H1 (cell line): ENCODE measurements around the gene AIG1. TPM values are rescaled to one million over a fixed set of nuclear protein-coding genes. Genes with fewer than 3 reads are reported as not detected.

Source experiments
- CTCF ChIA-PET: fragments of 300-600 bp; sonication (Branson Sonifier 250); formaldehyde crosslinking; loops from one replicate; lab custom pipeline; 2021; ENCODE audit not compliant: partially characterized antibody; lab: Charles Lee
- POLR2A ChIA-PET: fragments of 300-600 bp; sonication (Branson Sonifier 250); formaldehyde crosslinking; loops from one replicate; lab custom pipeline; 2021; ENCODE audit warnings: inconsistent platforms; ENCODE audit not compliant: partially characterized antibody; lab: Charles Lee
- DNase-seq, 2 experiments: peaks; one replicate each; pipeline versions ENCODE4 v3.0.0 to v3.0.0-alpha.2; 2010 to 2022; ENCODE audit warnings: low spot score in 2 of 2, low read depth in 1 of 2, mixed read lengths in 1 of 2
- FAIRE-seq: peaks from 2 replicates; lab custom pipeline; 2011; peaks lifted over from hg19 to GRCh38; lab: Jason Lieb, UNC
- H2AFZ ChIP-seq: 2 replicates; pipeline ENCODE4 v1.8.1; 2012; ENCODE audit warnings: low read length, inconsistent platforms
- H2AK5ac ChIP-seq: 2 replicates; pipeline ENCODE4 v1.6.1; 2013; ENCODE audit warnings: low read depth, low read length
- H2BK120ac ChIP-seq: replicated peaks from 2 replicates; pipeline ENCODE3; 2013; ENCODE audit warnings: low read depth, low read length, inconsistent platforms
- H2BK12ac ChIP-seq: 2 replicates; pipeline ENCODE4 v1.6.1; 2013; ENCODE audit warnings: low read depth, low read length
- H2BK15ac ChIP-seq: 2 replicates; pipeline ENCODE4 v1.6.1; 2013; ENCODE audit warnings: low read length
- H2BK20ac ChIP-seq: 2 replicates; pipeline ENCODE4 v1.6.1; 2013; ENCODE audit warnings: low read length
- H2BK5ac ChIP-seq: 2 replicates; pipeline ENCODE4 v1.6.1; 2013; ENCODE audit warnings: low read depth, low read length
- H3K14ac ChIP-seq: 2 replicates; pipeline ENCODE4 v1.6.1; 2013; ENCODE audit warnings: inconsistent platforms; ENCODE audit not compliant: insufficient read length
- H3K18ac ChIP-seq: 2 replicates; pipeline ENCODE4 v1.6.1; 2013; ENCODE audit warnings: low read length; ENCODE audit errors: extremely low read depth
- H3K23ac ChIP-seq: 2 replicates; pipeline ENCODE4 v1.6.1; 2013; ENCODE audit warnings: inconsistent platforms; ENCODE audit not compliant: insufficient read length
- H3K23me2 ChIP-seq: 2 replicates; pipeline ENCODE4 v1.6.1; 2013; ENCODE audit warnings: low read depth, low read length
- H3K27ac ChIP-seq: 2 replicates; pipeline ENCODE4 v1.6.1; 2011; ENCODE audit warnings: low read depth, low read length, inconsistent platforms
- H3K27me3 ChIP-seq, 4 experiments: replicated peaks in 1 of 4; 1 replicate in 1 of 4; 2 replicates in 3 of 4; pipeline versions ENCODE4 v1.6.1 to v1.8.1; 2011 to 2013; ENCODE audit warnings: low read length in 3 of 4, mild to moderate bottlenecking in 3 of 4, inconsistent platforms in 2 of 4, mixed read lengths in 2 of 4, moderate library complexity in 1 of 4; ENCODE audit not compliant: control insufficient read depth in 3 of 4, insufficient read depth in 3 of 4; ENCODE audit errors: extremely low read depth in 1 of 4
- H3K36me3 ChIP-seq, 4 experiments: 2 replicates each; pipeline versions ENCODE4 v1.6.1 to v1.8.1; 2011 to 2013; ENCODE audit warnings: mild to moderate bottlenecking in 4 of 4, low read length in 3 of 4, moderate library complexity in 2 of 4, control low read depth in 1 of 4, inconsistent platforms in 1 of 4; ENCODE audit not compliant: insufficient read depth in 4 of 4, control insufficient read depth in 2 of 4
- H3K4ac ChIP-seq: replicated peaks from 2 replicates; pipeline ENCODE3; 2013; ENCODE audit warnings: low read length, low read depth, mixed read lengths, inconsistent platforms; ENCODE audit not compliant: insufficient read length
- H3K4me1 ChIP-seq, 4 experiments: replicated peaks in 1 of 4; 1 replicate in 1 of 4; 2 replicates in 3 of 4; pipeline versions ENCODE4 v1.6.1 to v1.8.1; 2011 to 2013; ENCODE audit warnings: low read length in 3 of 4, inconsistent platforms in 2 of 4, mixed read lengths in 1 of 4; ENCODE audit not compliant: insufficient read depth in 4 of 4, control insufficient read depth in 3 of 4
- H3K4me2 ChIP-seq, 2 experiments: 2 replicates each; pipeline versions ENCODE4 v1.6.1 to v1.8.1; 2011 to 2013; ENCODE audit warnings: low read depth in 2 of 2, low read length in 2 of 2, control low read depth in 1 of 2, inconsistent platforms in 1 of 2, mild to moderate bottlenecking in 1 of 2; ENCODE audit not compliant: insufficient read depth in 1 of 2
- H3K4me3 ChIP-seq, 4 experiments: fragments of 200-600, 300-600 bp in 1 of 4; sonication (generic), shearing (Covaris generic), sonication (Bioruptor Twin) in 1 of 4; 2 replicates each; pipeline versions ENCODE4 v1.5.1 to v1.8.1; 2011 to 2016; ENCODE audit warnings: low read length in 4 of 4, low read depth in 3 of 4, control low read depth in 2 of 4, inconsistent platforms in 2 of 4, mild to moderate bottlenecking in 2 of 4, mixed read lengths in 1 of 4, moderate library complexity in 1 of 4; ENCODE audit not compliant: insufficient read depth in 2 of 4; ENCODE audit errors: extremely low read depth in 1 of 4
- H3K56ac ChIP-seq: replicated peaks from 2 replicates; pipeline ENCODE3; 2013; ENCODE audit warnings: low read depth, mild to moderate bottlenecking, mixed read lengths, low read length, inconsistent platforms; ENCODE audit not compliant: insufficient read length
- H3K79me1 ChIP-seq: 2 replicates; pipeline ENCODE4 v1.6.1; 2013; ENCODE audit warnings: low read depth, low read length, control low read depth
- H3K79me2 ChIP-seq, 2 experiments: 2 replicates each; pipeline versions ENCODE4 v1.6.1 to v1.8.1; 2012 to 2013; ENCODE audit warnings: low read length in 2 of 2, mild to moderate bottlenecking in 2 of 2, inconsistent platforms in 1 of 2; ENCODE audit not compliant: insufficient read depth in 2 of 2, control insufficient read depth in 1 of 2
- H3K9ac ChIP-seq, 4 experiments: replicated peaks in 1 of 4; 1 replicate in 1 of 4; 2 replicates in 3 of 4; pipeline versions ENCODE4 v1.6.1 to v1.8.1; 2011 to 2013; ENCODE audit warnings: low read depth in 3 of 4, low read length in 3 of 4, control low read depth in 2 of 4, mild to moderate bottlenecking in 2 of 4, moderate library complexity in 2 of 4, inconsistent platforms in 1 of 4; ENCODE audit errors: extremely low read depth in 1 of 4
- H3K9me3 ChIP-seq, 2 experiments: 2 replicates each; pipeline versions ENCODE4 v1.6.1 to v1.8.1; 2012 to 2013; ENCODE audit warnings: mild to moderate bottlenecking in 2 of 2, moderate library complexity in 2 of 2, control low read depth in 1 of 2, inconsistent platforms in 1 of 2, low read depth in 1 of 2, low read length in 1 of 2, mixed read lengths in 1 of 2; ENCODE audit not compliant: insufficient read depth in 2 of 2
- H4K20me1 ChIP-seq, 2 experiments: replicated peaks in 1 of 2; 2 replicates each; pipeline versions ENCODE3 to v1.8.1; 2011 to 2013; ENCODE audit warnings: inconsistent platforms in 2 of 2, low read length in 2 of 2, mild to moderate bottlenecking in 1 of 2; ENCODE audit not compliant: insufficient read depth in 2 of 2, control insufficient read depth in 1 of 2
- H4K5ac ChIP-seq: 2 replicates; pipeline ENCODE4 v1.6.1; 2013; ENCODE audit warnings: low read length, low read depth, mixed read lengths, inconsistent platforms; ENCODE audit not compliant: insufficient read length
- H4K8ac ChIP-seq: 2 replicates; pipeline ENCODE4 v1.8.0; 2013; ENCODE audit warnings: mild to moderate bottlenecking, moderate library complexity, low read length, inconsistent platforms; ENCODE audit not compliant: insufficient read depth; ENCODE audit errors: extremely low read depth
- H4K91ac ChIP-seq: replicated peaks from 2 replicates; pipeline ENCODE3; 2013; ENCODE audit warnings: low read length, mixed read lengths, inconsistent platforms; ENCODE audit not compliant: insufficient read length
- BCL11A ChIP-seq, 2 experiments: IDR thresholded peaks; one replicate each; pipeline ENCODE4 v1.6.1; 2011; ENCODE audit warnings: low read depth in 2 of 2, low read length in 2 of 2, mild to moderate bottlenecking in 2 of 2
- CBX5 ChIP-seq: fragments of 300-800, 300-1000 bp; sonication (generic); IDR thresholded peaks from 2 replicates; pipeline ENCODE4 v1.7.1; 2016; ENCODE audit warnings: antibody characterized with exemption, low read length, low read depth
- EZH2 ChIP-seq: fragments of 200-600 bp; sonication (generic); IDR thresholded peaks from 2 replicates; pipeline ENCODE4 v1.7.1; 2012; ENCODE audit warnings: low read depth, mild to moderate bottlenecking, moderate library complexity, low read length, inconsistent platforms; ENCODE audit not compliant: severe bottlenecking
- MAFK ChIP-seq: IDR thresholded peaks from 2 replicates; pipeline ENCODE4 v1.6.1; 2012; ENCODE audit warnings: low read depth, mild to moderate bottlenecking, improper control_type of control experiment, low read length
- POLR2A ChIP-seq, 2 experiments: IDR thresholded peaks; 1 replicate in 1 of 2; 2 replicates in 1 of 2; pipeline ENCODE4 v1.6.1; 2011; ENCODE audit warnings: low read depth in 2 of 2, low read length in 2 of 2, mild to moderate bottlenecking in 2 of 2; ENCODE audit errors: control extremely low read depth in 1 of 2
- SP4 ChIP-seq: IDR thresholded peaks from 2 replicates; pipeline ENCODE4 v1.6.1; 2012; ENCODE audit warnings: low read length, inconsistent platforms
- TCF12 ChIP-seq: IDR thresholded peaks from 2 replicates; pipeline ENCODE4 v1.6.1; 2011; ENCODE audit warnings: low read depth, mild to moderate bottlenecking, low read length
- ZNF274 ChIP-seq: IDR thresholded peaks from 2 replicates; pipeline ENCODE4 v1.7.0; 2012; ENCODE audit warnings: low read length, borderline replicate concordance; ENCODE audit errors: extremely low read depth
- WGBS, 2 experiments: shearing (Covaris generic) in 1 of 2; methylation state at CpG; one replicate each; pipeline versions ENCODE4 v1.1.6 to v1.1.7; 2013 to 2015; ENCODE audit warnings: low lambda C conversion rate in 2 of 2, mixed read lengths in 2 of 2, inconsistent platforms in 1 of 2, low coverage in 1 of 2, missing lambda C conversion rate in 1 of 2; ENCODE audit not compliant: insufficient replicate concordance in 2 of 2, insufficient coverage in 1 of 2, insufficient read length in 1 of 2; ENCODE audit errors: extremely low coverage in 1 of 2, missing lambda C conversion rate in 1 of 2; 5-methylcytosine and 5-hydroxymethylcytosine counted together
- polyA plus RNA-seq, 7 experiments: library from polyadenylated mRNA; depleted of rRNA in 3 of 7; stranded (reverse) in 5 of 7; unstranded in 2 of 7; fragments of >200 nt in 5 of 7; fragments of 200-250 nt in 2 of 7; gene quantifications; 1 replicate in 5 of 7; 2 replicates in 1 of 7; 4 replicates in 1 of 7; pipeline versions ENCODE4 v1.2.1 to v1.2.3, GENCODE V29; 2011 to 2013; ENCODE audit warnings: missing spikeins in 2 of 7, mixed read lengths in 2 of 7
- total RNA-seq: library from RNA; stranded (reverse); fragmentation: NEBNext Ultra II Directional; extraction: Animal tissue kit (Norgen Biotek cat#: 25700); gene quantifications from 2 replicates; pipeline ENCODE4 v1.2.1, GENCODE V29; 2021
- TF ChIP-seq, protein P1 (sequence below), 3 experiments: IDR thresholded peaks; 1 replicate in 2 of 3; 2 replicates in 1 of 3; pipeline versions ENCODE4 v1.5.1 to v1.6.1; 2011; ENCODE audit warnings: low read length in 3 of 3, mild to moderate bottlenecking in 3 of 3, inconsistent platforms in 2 of 3, low read depth in 1 of 3, moderate library complexity in 1 of 3; ENCODE audit not compliant: insufficient read depth in 1 of 3; ENCODE audit errors: control extremely low read depth in 1 of 3
- TF ChIP-seq, protein P2 (sequence below): IDR thresholded peaks from 2 replicates; pipeline ENCODE4 v1.6.1; 2012; ENCODE audit warnings: inconsistent platforms

Gene AIG1
- total and polyA plus RNA-seq, 2 of the 8 experiments (the other 6 are each of a cell fraction or from before 2014, with no cell fraction given), result 56.6 to 58.4 TPM

DNA sequence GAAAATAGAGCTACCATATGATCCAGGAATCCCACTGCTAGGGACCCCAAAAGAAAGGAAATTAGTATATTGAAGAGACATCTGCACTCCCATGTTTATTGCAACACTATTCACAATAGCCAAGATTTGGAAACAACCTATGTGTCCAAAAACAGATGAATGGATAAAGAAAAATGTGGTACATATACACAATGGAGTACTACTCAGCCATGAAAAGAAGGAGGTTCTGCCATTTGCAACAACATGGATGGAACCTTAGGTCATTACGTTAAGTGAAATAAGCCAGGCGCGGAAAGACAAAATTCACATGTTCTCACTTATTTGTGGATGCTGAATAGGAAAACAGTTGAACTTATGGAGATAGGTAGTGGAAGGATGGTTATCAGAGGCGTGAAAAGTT lies 252.5 kb downstream of the AIG1 start:
- Histone ChIP-seq H2BK12ac (no peak overlapping the region), H2BK20ac (no peak overlapping the region), H3K4ac (no peak overlapping the region), H2BK120ac (no peak overlapping the region), H3K4me3 (no peak overlapping the region), H3K4me2 (no peak overlapping the region), H3K4me1 (no peaks in the 10 kb centered on the region), H3K27me3 (no peaks in the 10 kb centered on the region), H3K14ac (no peak overlapping the region), H3K23me2 (no peaks in the 10 kb centered on the region), H3K9me3 (peaks cover 5 to 6% of the 10 kb centered on the region in 2 experiments; a peak in 3 of 4 replicates), H3K79me1 (no peaks in the 10 kb centered on the region), H2BK5ac (no peak overlapping the region), H3K56ac (no peak overlapping the region), H3K23ac (no peak overlapping the region), H4K91ac (no peak overlapping the region), H4K5ac (no peak overlapping the region), H3K79me2 (no peaks in the 10 kb centered on the region), H3K27ac (no peak overlapping the region), H4K8ac (no peak overlapping the region), H3K18ac (no peak overlapping the region), H3K9ac (no peak overlapping the region), H4K20me1 (no peaks in the 10 kb centered on the region), H2BK15ac (no peak overlapping the region), H2AFZ (no peak overlapping the region), H3K36me3 (no peaks in the 10 kb centered on the region; a peak in 1 of 8 replicates), H2AK5ac (no peak overlapping the region)
- no peak for DNase-seq
- ChIA-PET CTCF (interaction anchor here (0.7 to 2.6 kb wide), 2 partner anchors 17 to 24 kb away, joined by 3 to 9 read pairs; no protein-coding TSS in a partner anchor), POLR2A (no interaction called here)
- 89% methylated on average over 4 of the region's 4 CpGs; no CpG with 5 or more reads in 1 of the 2 experiments for WGBS, 2 experiments
- no peak for FAIRE-seq
- TF ChIP-seq BCL11A (IDR thresholded peaks at IDR 0.05; ENCODE audit: low read depth in 2 of 2, low read length in 2 of 2), result no peak
- no peak for TF ChIP-seq POLR2A (IDR thresholded peaks at IDR 0.05; ENCODE audit: control extremely low read depth in 1 of 2, low read depth in 2 of 2, low read length in 2 of 2)
- TF ChIP-seq EZH2, result no peak
- TF ChIP-seq, protein P1, sequence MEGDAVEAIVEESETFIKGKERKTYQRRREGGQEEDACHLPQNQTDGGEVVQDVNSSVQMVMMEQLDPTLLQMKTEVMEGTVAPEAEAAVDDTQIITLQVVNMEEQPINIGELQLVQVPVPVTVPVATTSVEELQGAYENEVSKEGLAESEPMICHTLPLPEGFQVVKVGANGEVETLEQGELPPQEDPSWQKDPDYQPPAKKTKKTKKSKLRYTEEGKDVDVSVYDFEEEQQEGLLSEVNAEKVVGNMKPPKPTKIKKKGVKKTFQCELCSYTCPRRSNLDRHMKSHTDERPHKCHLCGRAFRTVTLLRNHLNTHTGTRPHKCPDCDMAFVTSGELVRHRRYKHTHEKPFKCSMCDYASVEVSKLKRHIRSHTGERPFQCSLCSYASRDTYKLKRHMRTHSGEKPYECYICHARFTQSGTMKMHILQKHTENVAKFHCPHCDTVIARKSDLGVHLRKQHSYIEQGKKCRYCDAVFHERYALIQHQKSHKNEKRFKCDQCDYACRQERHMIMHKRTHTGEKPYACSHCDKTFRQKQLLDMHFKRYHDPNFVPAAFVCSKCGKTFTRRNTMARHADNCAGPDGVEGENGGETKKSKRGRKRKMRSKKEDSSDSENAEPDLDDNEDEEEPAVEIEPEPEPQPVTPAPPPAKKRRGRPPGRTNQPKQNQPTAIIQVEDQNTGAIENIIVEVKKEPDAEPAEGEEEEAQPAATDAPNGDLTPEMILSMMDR (IDR thresholded peaks at IDR 0.05; ENCODE audit: control extremely low read depth in 1 of 3, insufficient read depth in 1 of 3, low read depth in 1 of 3, low read length in 3 of 3), result no peak
- no peak for TF ChIP-seq CBX5
- TF ChIP-seq, protein P2, sequence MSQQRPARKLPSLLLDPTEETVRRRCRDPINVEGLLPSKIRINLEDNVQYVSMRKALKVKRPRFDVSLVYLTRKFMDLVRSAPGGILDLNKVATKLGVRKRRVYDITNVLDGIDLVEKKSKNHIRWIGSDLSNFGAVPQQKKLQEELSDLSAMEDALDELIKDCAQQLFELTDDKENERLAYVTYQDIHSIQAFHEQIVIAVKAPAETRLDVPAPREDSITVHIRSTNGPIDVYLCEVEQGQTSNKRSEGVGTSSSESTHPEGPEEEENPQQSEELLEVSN, result no peak
- no peak for TF ChIP-seq SP4
- TF ChIP-seq TCF12, result no peak
- no peak for TF ChIP-seq MAFK
- no peak for TF ChIP-seq ZNF274
